Measurements from ENCODE around the gene AGTPBP1. TPM values are rescaled to one million over a fixed set of nuclear protein-coding genes. Genes with fewer than 3 reads are reported as not detected.
A peak's percentile ranks its signal among the peaks of the same experiment; 100 is the strongest.

AGTPBP1 gene
- total RNA-seq, 2 experiments from 2014 or later = 24.2 to 37.2 TPM

- no peaks in the 10 kb centered on the region for H3K79me2 ChIP-seq (ENCODE audit: insufficient read depth, low read depth, low read length)
- no TSS peak for BruUV-seq (replicated peaks)
- H4K20me1 ChIP-seq (ENCODE audit: insufficient read depth, low read length) = no peaks in the 10 kb centered on the region
- peaks cover 3% of the 10 kb centered on the region for H3K36me3 ChIP-seq (ENCODE audit: insufficient read depth, low read length)
- H3K4me3 ChIP-seq (ENCODE audit: low read depth, low read length, poor library complexity, severe bottlenecking) = no peak overlapping the region
- ChIA-PET CTCF (ENCODE audit: unreplicated experiment) (no interaction called here), POLR2A (no interaction called here)
- peak; percentile 31 for DNase-seq (ENCODE audit: low spot score)
- H3K9me2 ChIP-seq (ENCODE audit: insufficient read depth, low read length) = no peaks in the 10 kb centered on the region
- no peak overlapping the region for H3K27ac ChIP-seq (ENCODE audit: low read depth, low read length, poor library complexity, severe bottlenecking)
- 0 out of 2 replicates have a peak overlapping the region, but pooled peaks have one; percentile 1 for H3K4me2 ChIP-seq (ENCODE audit: low read length)
- TF ChIP-seq, protein P1, sequence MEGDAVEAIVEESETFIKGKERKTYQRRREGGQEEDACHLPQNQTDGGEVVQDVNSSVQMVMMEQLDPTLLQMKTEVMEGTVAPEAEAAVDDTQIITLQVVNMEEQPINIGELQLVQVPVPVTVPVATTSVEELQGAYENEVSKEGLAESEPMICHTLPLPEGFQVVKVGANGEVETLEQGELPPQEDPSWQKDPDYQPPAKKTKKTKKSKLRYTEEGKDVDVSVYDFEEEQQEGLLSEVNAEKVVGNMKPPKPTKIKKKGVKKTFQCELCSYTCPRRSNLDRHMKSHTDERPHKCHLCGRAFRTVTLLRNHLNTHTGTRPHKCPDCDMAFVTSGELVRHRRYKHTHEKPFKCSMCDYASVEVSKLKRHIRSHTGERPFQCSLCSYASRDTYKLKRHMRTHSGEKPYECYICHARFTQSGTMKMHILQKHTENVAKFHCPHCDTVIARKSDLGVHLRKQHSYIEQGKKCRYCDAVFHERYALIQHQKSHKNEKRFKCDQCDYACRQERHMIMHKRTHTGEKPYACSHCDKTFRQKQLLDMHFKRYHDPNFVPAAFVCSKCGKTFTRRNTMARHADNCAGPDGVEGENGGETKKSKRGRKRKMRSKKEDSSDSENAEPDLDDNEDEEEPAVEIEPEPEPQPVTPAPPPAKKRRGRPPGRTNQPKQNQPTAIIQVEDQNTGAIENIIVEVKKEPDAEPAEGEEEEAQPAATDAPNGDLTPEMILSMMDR (conservative IDR thresholded peaks at IDR 0.05; ENCODE audit: low read length) = no peak
- TF ChIP-seq EZH2phosphoT487 (IDR thresholded peaks at IDR 0.05; ENCODE audit: borderline replicate concordance, low read depth, low read length) = no peak
- H3K9me3 ChIP-seq (ENCODE audit: low read length) = no peaks in the 10 kb centered on the region
- no peak overlapping the region for H2AFZ ChIP-seq (ENCODE audit: low read length)
- peaks cover 10% of the 10 kb centered on the region for H3K4me1 ChIP-seq (ENCODE audit: insufficient read depth, low read length, poor library complexity, severe bottlenecking)
- intact Hi-C loops (cut with micrococcal nuclease; ENCODE audit: unreplicated experiment) = no loop called here
Observed at GRCh38 chr9:85647571-85647970, 94.2 kb downstream of the AGTPBP1 start.

DNA sequence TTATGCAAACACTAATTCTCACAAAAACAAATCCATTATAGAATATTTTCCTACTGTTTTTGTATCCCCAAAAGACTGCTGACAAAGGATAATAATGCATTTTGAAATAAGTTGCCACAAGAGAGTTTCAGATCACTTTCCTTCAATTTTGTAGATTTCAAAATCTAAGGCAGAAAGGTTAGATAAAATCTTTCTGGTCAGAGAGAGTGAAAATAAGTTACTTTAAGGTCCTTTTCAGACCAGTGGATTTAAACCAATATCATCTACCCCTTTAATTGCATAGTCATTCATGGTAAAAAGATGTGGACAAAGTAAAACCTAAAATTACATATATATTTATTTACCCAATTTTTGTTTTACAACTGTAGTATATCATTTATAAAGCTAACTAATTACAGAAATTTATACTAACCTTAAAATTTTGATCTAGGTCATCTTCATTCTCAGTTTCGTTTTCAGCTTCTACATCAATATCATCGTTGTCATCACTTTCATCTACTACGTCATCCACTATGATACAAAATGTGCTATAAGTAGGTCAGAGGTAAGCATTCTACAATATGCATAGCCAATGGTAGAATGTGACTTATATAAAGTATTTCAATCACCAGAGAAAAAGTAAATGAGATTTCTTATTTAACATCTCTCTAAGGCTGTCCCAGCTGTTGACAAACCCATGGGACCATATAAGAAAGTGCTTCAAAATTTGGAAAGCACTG is 95.7 kb downstream of the AGTPBP1 start:
- BruUV-seq (replicated peaks) = no TSS peak
- Histone ChIP-seq H3K9me3 (ENCODE audit: low read length) (no peaks in the 10 kb centered on the region), H3K36me3 (ENCODE audit: insufficient read depth, low read length) (peaks cover 11% of the 10 kb centered on the region), H4K20me1 (ENCODE audit: insufficient read depth, low read length) (no peaks in the 10 kb centered on the region), H3K4me1 (ENCODE audit: insufficient read depth, low read length, poor library complexity, severe bottlenecking) (peaks cover 10% of the 10 kb centered on the region), H3K79me2 (ENCODE audit: insufficient read depth, low read depth, low read length) (no peaks in the 10 kb centered on the region), H3K4me3 (ENCODE audit: low read depth, low read length, poor library complexity, severe bottlenecking) (no peak overlapping the region), H3K27ac (ENCODE audit: low read depth, low read length, poor library complexity, severe bottlenecking) (no peak overlapping the region), H3K9me2 (ENCODE audit: insufficient read depth, low read length) (no peaks in the 10 kb centered on the region), H2AFZ (ENCODE audit: low read length) (no peak overlapping the region), H3K4me2 (ENCODE audit: low read length) (no peak overlapping the region)
- intact Hi-C loops (cut with micrococcal nuclease; ENCODE audit: unreplicated experiment) = no loop called here
- CTCF ChIA-PET (ENCODE audit: unreplicated experiment) = no interaction called here
- DNase-seq (ENCODE audit: low spot score) = no peak
- TF ChIP-seq EZH2phosphoT487 (IDR thresholded peaks at IDR 0.05; ENCODE audit: borderline replicate concordance, low read depth, low read length) = no peak
- TF ChIP-seq, protein P1 (conservative IDR thresholded peaks at IDR 0.05; ENCODE audit: low read length) = no peak
- POLR2A ChIA-PET = no interaction called here

DNA sequence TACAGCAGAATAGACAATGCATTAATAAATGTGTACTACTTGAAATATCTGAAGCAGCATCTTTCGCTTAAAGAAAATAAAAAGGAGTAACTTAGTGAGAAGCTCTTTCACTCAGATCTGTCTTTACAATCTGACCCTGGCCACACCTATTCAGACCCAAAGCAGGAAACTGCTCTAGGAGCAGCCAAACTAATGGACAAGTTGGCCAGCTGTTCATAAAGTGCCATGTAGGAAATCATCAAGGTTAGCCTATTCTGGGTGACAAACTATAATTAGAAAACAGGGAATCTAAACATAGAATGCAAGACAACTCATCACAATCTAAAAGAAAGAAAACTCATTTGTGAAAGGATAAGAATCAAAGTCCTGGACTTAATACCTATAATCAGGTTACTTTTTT is 101.3 kb downstream of the AGTPBP1 start:
- H3K36me3 ChIP-seq (ENCODE audit: insufficient read depth, low read length) = peaks cover 13% of the 10 kb centered on the region
- H3K27ac ChIP-seq (ENCODE audit: low read depth, low read length, poor library complexity, severe bottlenecking) = no peak overlapping the region
- H3K4me2 ChIP-seq (ENCODE audit: low read length) = no peak overlapping the region
- H3K9me3 ChIP-seq (ENCODE audit: low read length) = no peaks in the 10 kb centered on the region
- no peak for DNase-seq (ENCODE audit: low spot score)
- ChIA-PET POLR2A (no interaction called here), CTCF (ENCODE audit: unreplicated experiment) (no interaction called here)
- no peak for TF ChIP-seq EZH2phosphoT487 (IDR thresholded peaks at IDR 0.05; ENCODE audit: borderline replicate concordance, low read depth, low read length)
- TF ChIP-seq, protein P1 (conservative IDR thresholded peaks at IDR 0.05; ENCODE audit: low read length) = no peak
- H3K79me2 ChIP-seq (ENCODE audit: insufficient read depth, low read depth, low read length) = no peaks in the 10 kb centered on the region
- no peak overlapping the region for H3K4me3 ChIP-seq (ENCODE audit: low read depth, low read length, poor library complexity, severe bottlenecking)
- H4K20me1 ChIP-seq (ENCODE audit: insufficient read depth, low read length) = no peaks in the 10 kb centered on the region; the same call in 1 of the 2 replicates
- intact Hi-C loops (cut with micrococcal nuclease; ENCODE audit: unreplicated experiment) = no loop called here
- no peak overlapping the region for H2AFZ ChIP-seq (ENCODE audit: low read length)
- no TSS peak for BruUV-seq (replicated peaks)
- H3K9me2 ChIP-seq (ENCODE audit: insufficient read depth, low read length) = no peaks in the 10 kb centered on the region
- H3K4me1 ChIP-seq (ENCODE audit: insufficient read depth, low read length, poor library complexity, severe bottlenecking) = no peaks in the 10 kb centered on the region
